ENCODE results near the gene ST3GAL3. TPM values are rescaled to one million over a fixed set of nuclear protein-coding genes. Genes with fewer than 3 reads are reported as not detected.

The ST3GAL3 gene
- total RNA-seq, 1 experiment from 2014 or later = 8.6 TPM

GRCh38 chr1:43936431-43937151, 229.3 kb downstream of the ST3GAL3 start:
- DNase-seq (ENCODE audit: low spot score) = peak; percentile 66
- ATAC-seq = peak; percentile 8
- H3K36me3 Mint-ChIP-seq = no peaks in the 10 kb centered on the region
- no peaks in the 10 kb centered on the region for H3K9me3 Mint-ChIP-seq
- H3K27ac Mint-ChIP-seq = no peak overlapping the region
- H3K27me3 Mint-ChIP-seq (ENCODE audit: low read depth) = peaks cover 8% of the 10 kb centered on the region
- peaks cover 58% of the 10 kb centered on the region for H3K4me1 Mint-ChIP-seq
- ChIA-PET POLR2A (interaction anchor here (0.9 to 3.9 kb wide), 3 partner anchors 24 to 286 kb away, joined by 3 to 62 read pairs (median 4); partner anchors contain the start of gene KDM4A), CTCF (interaction anchor here (0.9 to 11.9 kb wide), 16 partner anchors 10 to 371 kb away, joined by 3 to 992 read pairs (median 22); partner anchors contain the start of genes ATP6V0B, DPH2, IPO13 and ST3GAL3)
- peak overlapping the region; percentile 78 for H3K4me3 Mint-ChIP-seq
- TF ChIP-seq, protein P1, sequence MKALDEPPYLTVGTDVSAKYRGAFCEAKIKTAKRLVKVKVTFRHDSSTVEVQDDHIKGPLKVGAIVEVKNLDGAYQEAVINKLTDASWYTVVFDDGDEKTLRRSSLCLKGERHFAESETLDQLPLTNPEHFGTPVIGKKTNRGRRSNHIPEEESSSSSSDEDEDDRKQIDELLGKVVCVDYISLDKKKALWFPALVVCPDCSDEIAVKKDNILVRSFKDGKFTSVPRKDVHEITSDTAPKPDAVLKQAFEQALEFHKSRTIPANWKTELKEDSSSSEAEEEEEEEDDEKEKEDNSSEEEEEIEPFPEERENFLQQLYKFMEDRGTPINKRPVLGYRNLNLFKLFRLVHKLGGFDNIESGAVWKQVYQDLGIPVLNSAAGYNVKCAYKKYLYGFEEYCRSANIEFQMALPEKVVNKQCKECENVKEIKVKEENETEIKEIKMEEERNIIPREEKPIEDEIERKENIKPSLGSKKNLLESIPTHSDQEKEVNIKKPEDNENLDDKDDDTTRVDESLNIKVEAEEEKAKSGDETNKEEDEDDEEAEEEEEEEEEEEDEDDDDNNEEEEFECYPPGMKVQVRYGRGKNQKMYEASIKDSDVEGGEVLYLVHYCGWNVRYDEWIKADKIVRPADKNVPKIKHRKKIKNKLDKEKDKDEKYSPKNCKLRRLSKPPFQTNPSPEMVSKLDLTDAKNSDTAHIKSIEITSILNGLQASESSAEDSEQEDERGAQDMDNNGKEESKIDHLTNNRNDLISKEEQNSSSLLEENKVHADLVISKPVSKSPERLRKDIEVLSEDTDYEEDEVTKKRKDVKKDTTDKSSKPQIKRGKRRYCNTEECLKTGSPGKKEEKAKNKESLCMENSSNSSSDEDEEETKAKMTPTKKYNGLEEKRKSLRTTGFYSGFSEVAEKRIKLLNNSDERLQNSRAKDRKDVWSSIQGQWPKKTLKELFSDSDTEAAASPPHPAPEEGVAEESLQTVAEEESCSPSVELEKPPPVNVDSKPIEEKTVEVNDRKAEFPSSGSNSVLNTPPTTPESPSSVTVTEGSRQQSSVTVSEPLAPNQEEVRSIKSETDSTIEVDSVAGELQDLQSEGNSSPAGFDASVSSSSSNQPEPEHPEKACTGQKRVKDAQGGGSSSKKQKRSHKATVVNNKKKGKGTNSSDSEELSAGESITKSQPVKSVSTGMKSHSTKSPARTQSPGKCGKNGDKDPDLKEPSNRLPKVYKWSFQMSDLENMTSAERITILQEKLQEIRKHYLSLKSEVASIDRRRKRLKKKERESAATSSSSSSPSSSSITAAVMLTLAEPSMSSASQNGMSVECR (CRISPR knock-in tag; IDR thresholded peaks at IDR 0.05; ENCODE audit: borderline replicate concordance) = 0 out of 2 replicates have a peak, but pooled peaks have one; percentile 62
- TF ChIP-seq, protein P2, sequence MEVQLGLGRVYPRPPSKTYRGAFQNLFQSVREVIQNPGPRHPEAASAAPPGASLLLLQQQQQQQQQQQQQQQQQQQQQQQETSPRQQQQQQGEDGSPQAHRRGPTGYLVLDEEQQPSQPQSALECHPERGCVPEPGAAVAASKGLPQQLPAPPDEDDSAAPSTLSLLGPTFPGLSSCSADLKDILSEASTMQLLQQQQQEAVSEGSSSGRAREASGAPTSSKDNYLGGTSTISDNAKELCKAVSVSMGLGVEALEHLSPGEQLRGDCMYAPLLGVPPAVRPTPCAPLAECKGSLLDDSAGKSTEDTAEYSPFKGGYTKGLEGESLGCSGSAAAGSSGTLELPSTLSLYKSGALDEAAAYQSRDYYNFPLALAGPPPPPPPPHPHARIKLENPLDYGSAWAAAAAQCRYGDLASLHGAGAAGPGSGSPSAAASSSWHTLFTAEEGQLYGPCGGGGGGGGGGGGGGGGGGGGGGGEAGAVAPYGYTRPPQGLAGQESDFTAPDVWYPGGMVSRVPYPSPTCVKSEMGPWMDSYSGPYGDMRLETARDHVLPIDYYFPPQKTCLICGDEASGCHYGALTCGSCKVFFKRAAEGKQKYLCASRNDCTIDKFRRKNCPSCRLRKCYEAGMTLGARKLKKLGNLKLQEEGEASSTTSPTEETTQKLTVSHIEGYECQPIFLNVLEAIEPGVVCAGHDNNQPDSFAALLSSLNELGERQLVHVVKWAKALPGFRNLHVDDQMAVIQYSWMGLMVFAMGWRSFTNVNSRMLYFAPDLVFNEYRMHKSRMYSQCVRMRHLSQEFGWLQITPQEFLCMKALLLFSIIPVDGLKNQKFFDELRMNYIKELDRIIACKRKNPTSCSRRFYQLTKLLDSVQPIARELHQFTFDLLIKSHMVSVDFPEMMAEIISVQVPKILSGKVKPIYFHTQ (CRISPR knock-in tag; IDR thresholded peaks at IDR 0.05) = no peak
- no peak for TF ChIP-seq TEAD4 (CRISPR knock-in tag; IDR thresholded peaks at IDR 0.05)
- no peak for TF ChIP-seq JUN (CRISPR knock-in tag; IDR thresholded peaks at IDR 0.05)
- no peak; the same call in 1 of the 2 replicates for TF ChIP-seq SP1 (CRISPR knock-in tag; conservative IDR thresholded peaks at IDR 0.05)
- TF ChIP-seq, protein P3, sequence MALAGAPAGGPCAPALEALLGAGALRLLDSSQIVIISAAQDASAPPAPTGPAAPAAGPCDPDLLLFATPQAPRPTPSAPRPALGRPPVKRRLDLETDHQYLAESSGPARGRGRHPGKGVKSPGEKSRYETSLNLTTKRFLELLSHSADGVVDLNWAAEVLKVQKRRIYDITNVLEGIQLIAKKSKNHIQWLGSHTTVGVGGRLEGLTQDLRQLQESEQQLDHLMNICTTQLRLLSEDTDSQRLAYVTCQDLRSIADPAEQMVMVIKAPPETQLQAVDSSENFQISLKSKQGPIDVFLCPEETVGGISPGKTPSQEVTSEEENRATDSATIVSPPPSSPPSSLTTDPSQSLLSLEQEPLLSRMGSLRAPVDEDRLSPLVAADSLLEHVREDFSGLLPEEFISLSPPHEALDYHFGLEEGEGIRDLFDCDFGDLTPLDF (CRISPR knock-in tag; IDR thresholded peaks at IDR 0.05) = no peak
- no peak for TF ChIP-seq ZNF425 (CRISPR knock-in tag; conservative IDR thresholded peaks at IDR 0.05)
- TF ChIP-seq FOXK1 (CRISPR knock-in tag; IDR thresholded peaks at IDR 0.05) = no peak
- TF ChIP-seq SMAD4 (CRISPR knock-in tag; IDR thresholded peaks at IDR 0.05) = no peak
- no peak for TF ChIP-seq NFATC4 (CRISPR knock-in tag; IDR thresholded peaks at IDR 0.05)
- TF ChIP-seq GRHL2 (CRISPR knock-in tag; IDR thresholded peaks at IDR 0.05; ENCODE audit: insufficient replicate concordance, severe bottlenecking) = no peak
- TF ChIP-seq ZNF138 (CRISPR knock-in tag; conservative IDR thresholded peaks at IDR 0.05) = no peak
- peak; percentile 30 for TF ChIP-seq HMGXB4 (CRISPR knock-in tag; IDR thresholded peaks at IDR 0.05)
- TF ChIP-seq ZMAT4 (CRISPR knock-in tag; IDR thresholded peaks at IDR 0.05) = no peak
- TF ChIP-seq IRF2 (CRISPR knock-in tag; IDR thresholded peaks at IDR 0.05; ENCODE audit: borderline replicate concordance, low read depth) = no peak
- TF ChIP-seq ESRRA (CRISPR knock-in tag; IDR thresholded peaks at IDR 0.05; ENCODE audit: borderline replicate concordance) = no peak
- TF ChIP-seq, protein P4, sequence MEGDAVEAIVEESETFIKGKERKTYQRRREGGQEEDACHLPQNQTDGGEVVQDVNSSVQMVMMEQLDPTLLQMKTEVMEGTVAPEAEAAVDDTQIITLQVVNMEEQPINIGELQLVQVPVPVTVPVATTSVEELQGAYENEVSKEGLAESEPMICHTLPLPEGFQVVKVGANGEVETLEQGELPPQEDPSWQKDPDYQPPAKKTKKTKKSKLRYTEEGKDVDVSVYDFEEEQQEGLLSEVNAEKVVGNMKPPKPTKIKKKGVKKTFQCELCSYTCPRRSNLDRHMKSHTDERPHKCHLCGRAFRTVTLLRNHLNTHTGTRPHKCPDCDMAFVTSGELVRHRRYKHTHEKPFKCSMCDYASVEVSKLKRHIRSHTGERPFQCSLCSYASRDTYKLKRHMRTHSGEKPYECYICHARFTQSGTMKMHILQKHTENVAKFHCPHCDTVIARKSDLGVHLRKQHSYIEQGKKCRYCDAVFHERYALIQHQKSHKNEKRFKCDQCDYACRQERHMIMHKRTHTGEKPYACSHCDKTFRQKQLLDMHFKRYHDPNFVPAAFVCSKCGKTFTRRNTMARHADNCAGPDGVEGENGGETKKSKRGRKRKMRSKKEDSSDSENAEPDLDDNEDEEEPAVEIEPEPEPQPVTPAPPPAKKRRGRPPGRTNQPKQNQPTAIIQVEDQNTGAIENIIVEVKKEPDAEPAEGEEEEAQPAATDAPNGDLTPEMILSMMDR (IDR thresholded peaks at IDR 0.05) = 0 out of 2 replicates have a peak, but pooled peaks have one; percentile 25
- TF ChIP-seq E2F5 (CRISPR knock-in tag; IDR thresholded peaks at IDR 0.05) = no peak

All from WTC11 (cell line).